ENCODE measurements around the gene ADGRG4. TPM values are rescaled to one million over a fixed set of nuclear protein-coding genes. Genes with fewer than 3 reads are reported as not detected.

Gene ADGRG4
- total and polyA plus RNA-seq, 2 of the 8 experiments (the other 6 are each of a cell fraction or from before 2014, with no cell fraction given) = not detected

- Histone ChIP-seq H2AK5ac (ENCODE audit: low read depth, low read length) (no peak overlapping the region), H3K4me1 (replicated peaks in 1 of 4; ENCODE audit: control insufficient read depth in 3 of 4, insufficient read depth in 4 of 4, low read length in 3 of 4) (no peaks in the 10 kb centered on the region), H2BK20ac (ENCODE audit: low read length) (no peak overlapping the region), H2BK12ac (ENCODE audit: low read depth, low read length) (no peak overlapping the region), H3K18ac (ENCODE audit: extremely low read depth, low read length) (no peak overlapping the region), H3K79me1 (ENCODE audit: low read depth, low read length) (no peaks in the 10 kb centered on the region), H4K5ac (ENCODE audit: insufficient read length, low read depth, low read length) (no peak overlapping the region), H4K20me1 (replicated peaks in 1 of 2; ENCODE audit: control insufficient read depth in 1 of 2, insufficient read depth in 2 of 2, low read length in 2 of 2) (no peaks in the 10 kb centered on the region), H3K4ac (replicated peaks; ENCODE audit: insufficient read length, low read depth, low read length) (no peak overlapping the region), H3K27ac (ENCODE audit: low read depth, low read length) (no peak overlapping the region), H3K9me3 (ENCODE audit: insufficient read depth in 2 of 2, low read depth in 1 of 2, low read length in 1 of 2) (no peaks in the 10 kb centered on the region), H4K91ac (replicated peaks; ENCODE audit: insufficient read length, low read length) (no peak overlapping the region), H3K36me3 (ENCODE audit: control insufficient read depth in 2 of 4, insufficient read depth in 4 of 4, low read length in 3 of 4) (no peaks in the 10 kb centered on the region), H3K9ac (replicated peaks in 1 of 4; ENCODE audit: extremely low read depth in 1 of 4, low read depth in 3 of 4, low read length in 3 of 4) (no peak overlapping the region), H3K56ac (replicated peaks; ENCODE audit: insufficient read length, low read depth, low read length) (no peak overlapping the region), H3K4me3 (ENCODE audit: extremely low read depth in 1 of 4, insufficient read depth in 2 of 4, low read depth in 3 of 4, low read length in 4 of 4) (no peak overlapping the region), H3K27me3 (replicated peaks in 1 of 4; ENCODE audit: control insufficient read depth in 3 of 4, extremely low read depth in 1 of 4, insufficient read depth in 3 of 4, low read length in 3 of 4) (no peaks in the 10 kb centered on the region), H3K23me2 (ENCODE audit: low read depth, low read length) (no peaks in the 10 kb centered on the region), H2BK5ac (ENCODE audit: low read depth, low read length) (no peak overlapping the region), H2BK15ac (ENCODE audit: low read length) (no peak overlapping the region), H3K23ac (ENCODE audit: insufficient read length) (no peak overlapping the region), H3K14ac (ENCODE audit: insufficient read length) (no peak overlapping the region), H2BK120ac (replicated peaks; ENCODE audit: low read depth, low read length) (no peak overlapping the region), H3K79me2 (ENCODE audit: control insufficient read depth in 1 of 2, insufficient read depth in 2 of 2, low read length in 2 of 2) (no peaks in the 10 kb centered on the region), H2AFZ (ENCODE audit: low read length) (no peak overlapping the region), H4K8ac (ENCODE audit: extremely low read depth, insufficient read depth, low read length) (no peak overlapping the region), H3K4me2 (ENCODE audit: insufficient read depth in 1 of 2, low read depth in 2 of 2, low read length in 2 of 2) (no peak overlapping the region)
- WGBS, 2 experiments (ENCODE audit: extremely low coverage in 1 of 2, insufficient coverage in 1 of 2, insufficient read length in 1 of 2, insufficient replicate concordance in 2 of 2, low coverage in 1 of 2, low lambda C conversion rate in 2 of 2, missing lambda C conversion rate in 1 of 2) = 100% methylated on average over 2 of the region's 2 CpGs; no CpG with 5 or more reads in 1 of the 2 experiments
- FAIRE-seq (no peak), DNase-seq (ENCODE audit: low read depth in 1 of 2, low spot score in 2 of 2) (no peak)
- ChIA-PET POLR2A (ENCODE audit: partially characterized antibody) (no interaction called here), CTCF (ENCODE audit: partially characterized antibody) (interaction anchor here (1.0 kb wide), 1 partner anchor 25 kb away, joined by 4 read pairs; no protein-coding TSS in a partner anchor)
- TF ChIP-seq CTBP2 (IDR thresholded peaks at IDR 0.05; ENCODE audit: borderline replicate concordance, insufficient read depth, insufficient read length, low read length) = no peak
- TF ChIP-seq RFX5 (IDR thresholded peaks at IDR 0.05; ENCODE audit: borderline replicate concordance, low read depth, low read length) = no peak
- no peak for TF ChIP-seq TAF7 (optimal IDR thresholded peaks at IDR 0.05; ENCODE audit: borderline replicate concordance, low read depth, low read length)
Measured at GRCh38 chrX:136291824-136292223, 8.9 kb upstream of the ADGRG4 start.
